Urothelium cell line (cell line): Measurements from ENCODE around the gene CPLX1.
A peak's percentile ranks its signal among the peaks of the same experiment; 100 is the strongest.

Experiments
- DNase-seq: peaks from one replicate; pipeline ENCODE4 v3.0.0; 2011; ENCODE audit warnings: low spot score, mixed read lengths
- FAIRE-seq: peaks from 2 replicates; lab custom pipeline; 2011; peaks lifted over from hg19 to GRCh38; lab: Jason Lieb, UNC

Gene CPLX1

DNA sequence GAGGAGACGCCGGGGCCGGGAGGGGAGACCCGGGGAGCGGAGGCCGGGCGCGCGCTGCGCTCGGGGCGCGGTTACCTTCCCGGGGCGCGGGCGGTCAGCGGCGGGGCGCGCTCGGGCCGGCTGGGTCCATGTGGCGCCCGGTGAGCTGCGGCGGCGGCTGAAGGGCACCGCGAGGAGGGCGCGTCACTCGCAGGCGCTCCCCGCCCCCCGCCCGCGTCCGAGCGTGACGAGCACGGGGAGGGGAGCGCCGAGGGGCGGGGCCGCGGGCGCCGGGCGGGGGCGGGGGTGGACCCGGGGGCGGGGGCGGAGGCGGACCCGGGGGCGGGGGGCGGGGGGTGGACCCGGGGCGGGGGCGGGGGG lies at the start of gene CPLX1:
Gene CPLX1, minus strand, starts transcription at position 159 of the 360 bp plus-strand sequence. CDS start 1,607 bp downstream, outside the sequence.
- DNase-seq (peak; percentile 69), FAIRE-seq (no peak)

DNA sequence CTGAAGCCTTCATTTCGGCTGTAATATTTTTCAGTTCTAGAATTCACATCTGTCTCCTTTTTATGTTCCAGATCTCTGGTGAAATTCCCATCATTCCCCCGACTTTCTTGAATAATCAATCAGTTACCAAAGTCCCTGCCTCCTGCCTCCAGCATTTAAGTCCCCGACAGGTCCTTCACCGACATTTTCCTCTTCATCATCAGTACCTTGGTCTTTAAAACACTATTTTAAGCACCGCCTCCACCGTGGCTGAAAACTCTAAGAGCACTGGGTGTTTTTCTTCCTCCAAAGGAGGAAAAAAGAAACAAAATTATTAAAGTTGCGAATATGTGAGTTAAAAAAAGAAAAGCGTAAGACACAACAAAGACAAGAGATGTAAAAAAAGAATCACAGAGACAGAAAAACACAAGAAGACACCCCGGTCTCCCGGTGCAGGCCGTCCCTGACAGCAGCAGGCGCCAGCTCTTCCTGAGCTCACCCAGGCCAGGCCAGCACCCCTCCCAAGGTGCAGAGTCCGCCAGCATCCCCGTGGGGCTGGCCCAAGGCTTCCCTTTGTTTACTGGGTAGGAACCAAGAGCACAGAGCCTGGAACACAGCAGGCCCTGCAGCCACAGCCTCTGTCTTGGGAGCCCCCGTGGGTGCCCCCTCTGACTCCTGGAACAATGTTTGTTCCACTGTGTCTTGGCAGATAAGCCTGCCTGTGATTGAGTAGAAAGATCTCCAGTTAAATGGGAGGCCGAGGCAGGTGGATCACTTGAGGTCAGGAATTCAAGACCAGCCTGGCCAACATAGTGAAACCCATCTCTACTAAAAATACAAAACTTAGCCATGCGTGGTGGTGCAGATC lies 49.3 kb upstream of the CPLX1 start:
- DNase-seq (no peak), FAIRE-seq (no peak)

DNA sequence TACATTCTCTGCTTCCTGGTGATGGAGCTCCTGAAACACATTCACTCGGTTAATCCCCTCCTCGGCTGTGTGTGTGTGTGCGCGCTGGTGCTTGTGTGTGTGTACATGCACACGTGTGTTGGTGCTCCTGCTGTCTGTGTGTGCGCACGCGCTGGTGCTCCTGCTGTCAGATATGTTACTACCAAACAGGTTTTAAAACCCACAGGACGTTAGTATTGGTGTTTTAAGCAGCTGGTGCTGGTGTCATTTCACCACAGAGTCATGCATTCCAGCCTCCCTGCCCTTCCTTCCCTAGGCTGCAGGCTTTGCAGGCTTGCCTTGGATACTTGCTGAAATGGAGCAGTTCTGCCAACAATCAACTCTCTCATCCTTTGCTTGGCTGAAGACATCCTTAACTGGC lies 48.1 kb upstream of the CPLX1 start:
- FAIRE-seq = no peak

DNA sequence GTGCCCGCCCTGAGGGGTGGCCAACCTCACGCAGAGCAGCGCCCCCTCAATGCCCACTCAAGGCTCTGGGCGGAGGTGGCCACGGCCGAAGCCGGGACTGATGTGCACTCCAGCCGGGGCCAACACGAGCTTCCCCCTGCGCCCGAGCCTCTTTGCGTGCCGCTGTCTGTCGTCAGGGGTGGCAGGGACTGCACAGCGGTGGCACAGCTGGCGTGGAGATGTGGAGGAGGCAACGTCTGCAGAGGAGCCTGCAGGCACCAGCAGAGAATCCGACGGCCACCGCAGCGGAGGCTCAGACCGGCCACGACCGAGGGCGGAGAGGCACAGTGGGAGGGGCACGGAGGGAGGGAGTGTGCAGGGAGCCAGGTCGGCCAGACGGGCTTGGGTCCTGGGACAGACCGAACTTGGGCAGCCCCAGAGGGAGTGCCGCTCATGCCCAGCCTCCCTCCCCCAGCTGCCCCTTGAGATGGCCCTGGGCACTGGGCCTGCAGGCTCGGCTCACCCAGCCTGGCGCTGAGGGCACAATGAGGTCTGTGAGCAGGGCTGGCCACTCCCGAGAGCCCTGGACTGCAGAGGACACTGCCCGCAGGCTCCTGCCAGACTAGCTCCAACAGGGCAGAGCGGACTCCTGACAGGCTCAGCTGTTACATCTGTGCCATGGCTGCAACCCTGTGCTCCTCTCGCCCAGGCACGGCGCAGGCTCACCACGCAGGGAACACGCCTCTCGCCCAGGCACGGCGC lies 46.5 kb upstream of the CPLX1 start:
- FAIRE-seq = no peak
- DNase-seq = no peak

More for the DNA sequence above, 48.1 kb upstream of the CPLX1 start:
- no peak for DNase-seq

DNA sequence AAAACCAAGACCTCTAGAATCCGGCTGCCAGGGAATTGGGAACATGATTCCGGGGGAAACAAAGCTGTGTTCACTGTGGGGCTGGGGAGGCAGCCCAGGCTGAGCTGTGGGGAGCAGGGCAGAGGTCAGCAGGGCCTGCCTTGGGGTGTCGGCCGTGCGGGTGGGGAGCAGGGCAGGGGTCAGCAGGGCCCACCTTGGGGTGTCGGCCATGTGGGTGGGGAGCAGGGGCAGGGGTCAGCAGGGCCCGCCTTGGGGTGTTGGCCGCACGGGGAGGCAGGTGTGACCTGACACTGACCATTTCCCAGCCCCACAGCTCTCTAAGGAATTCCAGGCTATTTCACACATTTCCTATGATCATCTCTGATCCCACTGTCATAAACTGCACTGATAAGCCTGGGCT lies 45.6 kb upstream of the CPLX1 start:
- no peak for DNase-seq
- FAIRE-seq = no peak

DNA sequence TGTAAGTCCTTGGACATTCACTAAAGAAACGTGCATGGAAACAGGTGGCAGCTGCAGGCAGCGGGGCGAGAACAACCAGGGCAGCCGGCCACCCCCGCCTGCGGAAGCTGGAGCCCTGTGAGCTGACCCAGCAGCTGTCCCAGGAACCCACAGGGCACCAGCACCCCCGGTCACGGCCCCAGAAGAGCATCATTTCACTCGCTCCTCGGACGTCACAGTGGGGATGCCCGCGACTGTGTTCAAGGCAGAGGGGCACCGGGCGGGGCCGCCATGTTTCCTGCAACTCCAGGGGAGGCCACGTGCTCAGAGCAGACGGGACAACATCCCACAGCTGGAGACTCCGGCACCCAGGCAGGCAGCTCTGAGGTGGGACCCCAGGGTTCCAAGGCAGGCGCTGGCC lies 45.0 kb upstream of the CPLX1 start:
- FAIRE-seq (no peak), DNase-seq (no peak)

DNA sequence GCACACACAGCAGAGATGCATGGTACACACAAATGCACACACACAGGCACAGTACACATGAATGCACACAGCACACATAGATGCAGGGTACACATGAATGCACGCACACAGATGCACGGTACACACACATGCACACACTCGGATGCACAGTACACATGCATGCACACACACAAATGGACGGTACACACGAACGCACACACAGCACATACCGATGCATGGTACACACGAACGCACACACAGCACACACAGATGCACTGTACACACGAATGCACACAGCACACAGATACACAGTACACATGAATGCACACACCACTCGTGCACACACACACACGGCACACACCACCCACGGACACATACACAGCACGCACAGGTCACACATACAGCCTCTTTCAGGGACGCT lies 43.8 kb upstream of the CPLX1 start:
- peak; percentile 17 for FAIRE-seq
- no peak for DNase-seq

DNA sequence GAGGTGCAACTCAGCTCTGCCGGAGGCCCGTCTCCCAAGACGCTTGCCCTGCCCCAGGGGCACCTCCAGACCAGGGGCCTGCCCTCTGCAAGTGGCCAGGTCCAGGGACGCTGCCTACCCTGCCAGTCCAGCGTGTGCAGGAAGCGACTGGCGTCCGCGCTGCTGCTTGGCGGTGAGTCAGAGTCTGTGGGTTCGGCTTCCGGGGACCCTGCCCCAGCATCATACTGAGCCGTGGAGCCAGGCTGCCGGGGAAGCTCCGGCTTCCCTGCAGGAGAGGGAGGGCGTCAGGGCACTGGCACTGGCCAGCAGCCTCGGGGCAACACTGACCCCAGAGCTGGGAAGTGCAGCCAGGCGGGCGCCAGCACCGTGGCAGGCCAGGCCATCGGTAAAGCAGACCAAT lies 42.5 kb upstream of the CPLX1 start:
- DNase-seq (no peak), FAIRE-seq (no peak)

DNA sequence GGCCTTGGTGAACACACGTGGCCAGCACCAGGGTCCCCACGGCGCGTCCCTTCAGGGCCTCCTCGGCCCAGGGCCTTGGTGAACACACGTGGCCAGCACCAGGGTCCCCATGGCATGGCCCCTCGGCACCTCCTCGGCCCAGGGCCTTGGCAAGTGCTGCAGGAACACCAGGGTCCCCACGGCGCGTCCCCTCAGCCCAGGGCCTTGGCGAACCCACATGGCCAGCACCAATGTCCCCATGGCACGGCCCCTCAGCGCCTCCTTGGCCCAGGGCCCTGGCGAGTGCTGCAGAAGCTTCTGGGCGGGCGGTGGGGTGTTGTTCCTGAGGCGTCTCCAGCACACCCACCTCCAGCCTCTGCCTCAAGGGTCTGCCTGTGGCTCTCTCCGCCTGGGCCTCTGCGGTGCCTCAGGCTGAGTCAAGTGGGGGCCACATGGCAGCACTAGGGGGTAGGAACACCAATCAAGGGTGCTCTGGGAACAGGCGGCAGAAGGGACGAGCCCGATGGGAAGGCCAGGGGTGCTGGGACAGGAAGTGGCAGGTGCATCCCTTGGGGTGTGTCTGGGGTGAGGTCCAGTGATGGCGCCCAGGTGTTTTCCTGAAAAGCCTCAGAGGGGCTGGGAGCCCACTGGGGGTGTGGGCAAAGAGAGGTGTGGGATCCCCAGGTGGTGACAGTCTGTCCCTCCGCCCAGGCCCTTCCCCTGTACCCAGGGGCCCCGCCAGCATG lies 41.8 kb upstream of the CPLX1 start:
- DNase-seq (no peak), FAIRE-seq (no peak)

DNA sequence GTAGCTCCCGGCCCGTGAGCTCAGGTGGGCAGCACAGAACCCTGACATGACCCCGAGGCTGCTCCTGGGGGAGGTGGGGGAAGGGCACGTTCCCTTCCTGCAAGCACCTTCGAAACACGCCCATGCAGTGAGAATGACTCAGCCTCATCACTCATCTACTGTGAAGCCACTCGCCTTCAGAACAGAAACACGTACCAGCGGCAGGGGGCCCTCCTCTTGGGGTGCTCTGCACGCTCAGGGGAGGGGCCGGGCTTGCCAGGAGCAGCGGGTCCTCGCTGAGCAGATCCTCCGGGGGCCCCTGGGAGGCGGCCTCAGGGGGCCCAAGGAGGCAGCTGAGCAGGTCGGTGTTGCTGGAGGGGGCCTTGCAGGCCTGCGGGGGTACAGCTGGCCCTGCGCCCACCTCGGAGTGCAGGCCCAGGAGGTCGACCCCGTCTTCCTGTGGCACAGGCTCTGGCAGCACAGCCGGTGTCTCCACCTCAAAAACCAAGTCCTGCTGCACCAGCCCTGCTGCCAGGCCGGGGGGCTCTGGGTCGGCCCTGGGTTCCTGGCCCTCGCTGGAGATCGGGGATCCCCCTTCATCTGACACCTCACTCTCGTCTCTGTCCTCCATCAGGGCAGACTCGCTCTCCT lies 40.9 kb upstream of the CPLX1 start:
- no peak for FAIRE-seq
- no peak for DNase-seq

DNA sequence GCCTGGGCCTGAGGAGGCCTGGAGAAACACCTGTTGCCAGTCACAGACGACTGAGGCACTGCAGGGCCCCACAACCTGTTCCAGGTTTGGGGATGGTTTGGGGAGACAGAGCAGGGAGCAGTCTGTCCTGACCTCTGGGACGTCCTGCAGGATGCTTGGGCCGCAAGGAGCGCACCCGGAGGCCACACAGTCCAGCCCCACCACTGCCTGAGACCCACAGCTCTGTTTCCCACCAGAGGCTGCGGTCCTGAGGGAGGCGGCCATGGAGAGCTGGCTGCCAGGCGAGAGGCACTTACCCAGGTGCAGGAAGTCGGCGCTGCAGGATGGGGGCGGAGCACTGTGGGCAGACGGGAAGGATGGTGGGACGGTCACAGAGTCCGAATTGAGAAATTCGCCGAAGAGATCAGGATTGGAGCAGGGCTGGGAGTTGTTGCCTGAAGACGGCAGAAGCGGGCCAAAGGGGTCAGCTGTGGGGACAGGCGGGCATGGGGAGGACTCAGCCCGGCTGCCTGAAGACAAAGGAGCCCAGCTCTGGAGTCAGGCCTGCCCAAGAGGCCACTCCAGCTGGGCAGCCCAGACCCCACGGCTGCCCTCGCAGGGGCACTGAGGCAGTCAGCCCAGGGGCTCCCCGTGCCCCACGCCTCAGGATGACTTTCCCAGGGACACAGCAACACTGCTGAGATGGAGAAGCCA lies 40.3 kb upstream of the CPLX1 start:
- no peak for DNase-seq
- no peak for FAIRE-seq

DNA sequence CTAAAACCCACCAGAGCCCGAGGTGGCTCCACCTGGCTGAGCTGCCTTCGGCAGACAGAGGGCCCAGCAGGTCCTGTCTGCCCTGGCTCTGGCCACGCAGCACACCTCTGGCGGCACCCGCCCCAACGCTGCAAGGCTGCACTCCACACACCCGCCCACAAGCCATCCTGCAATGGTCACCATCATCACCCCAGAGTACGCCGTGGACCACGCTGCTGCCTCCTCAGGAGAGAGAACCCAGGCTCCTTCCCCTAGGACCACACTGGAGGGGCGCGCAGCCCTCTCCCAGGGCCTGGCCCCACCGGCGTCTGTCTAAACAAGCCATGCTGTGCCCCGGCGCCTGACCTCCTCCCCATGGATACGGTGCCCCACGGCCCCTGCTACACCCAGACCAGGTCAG lies 39.6 kb upstream of the CPLX1 start:
- FAIRE-seq (no peak), DNase-seq (no peak)

DNA sequence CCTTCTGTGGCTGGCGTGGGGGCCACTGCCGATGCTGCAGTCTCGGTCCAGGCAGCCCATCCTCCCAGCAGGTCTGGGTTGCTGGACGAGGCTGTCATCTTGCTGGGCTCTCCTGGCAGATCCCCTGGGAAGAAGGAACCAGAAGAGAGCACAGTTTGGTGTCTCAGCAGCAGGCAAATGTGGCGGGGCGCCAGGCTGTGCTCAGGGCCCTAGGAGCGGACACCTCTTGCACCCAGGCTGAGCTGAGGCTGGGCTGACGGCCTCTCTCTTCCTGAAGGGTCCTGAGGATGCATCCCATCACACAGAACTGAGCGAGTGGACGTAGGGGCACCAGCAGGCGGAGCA lies 39.2 kb upstream of the CPLX1 start:
- DNase-seq (no peak), FAIRE-seq (no peak)

DNA sequence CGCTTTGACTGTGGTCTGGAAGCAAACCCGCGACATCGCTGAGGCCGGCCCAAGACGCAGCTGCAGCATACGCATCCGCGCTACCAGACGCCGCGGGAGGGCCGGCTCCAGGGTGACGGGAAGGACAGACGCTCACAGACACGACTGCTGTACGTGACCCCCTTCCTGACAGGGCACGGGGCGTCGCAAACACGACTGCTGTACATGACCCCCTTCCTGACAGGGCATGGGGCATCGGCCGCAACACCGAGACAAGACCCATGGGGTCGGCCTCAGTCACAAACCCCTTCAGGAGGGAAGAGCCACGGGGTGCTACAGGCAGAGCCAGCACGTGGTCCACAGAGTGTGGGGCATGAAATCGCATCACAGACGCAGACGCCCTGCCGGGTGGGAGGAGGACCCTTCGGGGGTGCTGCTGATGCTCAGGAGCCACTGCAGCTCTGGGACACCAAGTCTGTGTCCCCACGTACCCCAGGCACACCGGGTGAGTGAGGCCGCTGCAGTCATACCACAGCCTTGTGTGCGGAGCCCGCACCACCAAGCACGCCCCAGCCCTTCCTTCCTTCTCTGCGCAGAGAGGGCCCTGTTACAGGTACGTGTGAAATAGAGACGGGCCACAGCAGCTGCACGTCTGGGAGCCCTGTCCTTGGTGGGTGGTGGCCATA lies 38.7 kb upstream of the CPLX1 start:
- DNase-seq = no peak
- FAIRE-seq = no peak

DNA sequence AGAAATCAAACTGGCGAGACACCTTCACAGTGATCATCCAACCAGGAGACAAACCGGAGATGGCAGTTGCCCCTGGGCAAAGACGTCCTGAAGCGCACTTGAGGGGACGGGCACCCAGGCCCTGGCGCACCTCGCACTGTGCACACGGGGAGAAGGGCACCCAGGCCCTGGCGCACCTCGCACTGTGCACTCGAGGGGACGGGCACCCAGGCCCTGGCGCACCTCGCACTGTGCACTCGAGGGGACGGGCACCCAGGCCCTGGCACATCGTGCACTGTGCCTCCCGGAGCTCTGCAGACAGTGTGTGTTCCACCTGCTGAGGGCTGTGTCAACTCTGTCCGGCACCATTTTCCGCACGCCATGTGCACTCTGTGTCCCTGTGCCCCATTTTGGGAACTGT lies 34.6 kb upstream of the CPLX1 start:
- DNase-seq (no peak), FAIRE-seq (no peak)

DNA sequence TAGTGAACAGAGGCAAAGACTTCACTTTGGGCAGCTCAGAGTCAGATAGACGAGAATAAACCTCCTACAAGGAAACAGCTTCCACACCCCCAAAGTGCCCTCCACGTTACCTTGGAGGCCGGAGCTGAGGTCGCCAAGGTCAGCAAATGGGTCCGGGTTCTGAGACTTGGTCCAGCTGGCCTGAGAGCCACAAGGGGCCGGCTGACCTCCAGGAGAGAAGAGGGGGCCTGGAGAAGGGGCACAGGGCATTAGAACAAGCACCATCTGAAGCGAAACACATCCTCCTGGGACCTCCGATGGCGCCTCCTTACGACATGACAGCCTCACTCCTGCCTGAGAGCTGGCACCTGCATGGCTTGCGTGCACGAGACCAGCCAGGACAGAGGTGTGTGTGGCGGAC lies 33.6 kb upstream of the CPLX1 start:
- FAIRE-seq = no peak

DNA sequence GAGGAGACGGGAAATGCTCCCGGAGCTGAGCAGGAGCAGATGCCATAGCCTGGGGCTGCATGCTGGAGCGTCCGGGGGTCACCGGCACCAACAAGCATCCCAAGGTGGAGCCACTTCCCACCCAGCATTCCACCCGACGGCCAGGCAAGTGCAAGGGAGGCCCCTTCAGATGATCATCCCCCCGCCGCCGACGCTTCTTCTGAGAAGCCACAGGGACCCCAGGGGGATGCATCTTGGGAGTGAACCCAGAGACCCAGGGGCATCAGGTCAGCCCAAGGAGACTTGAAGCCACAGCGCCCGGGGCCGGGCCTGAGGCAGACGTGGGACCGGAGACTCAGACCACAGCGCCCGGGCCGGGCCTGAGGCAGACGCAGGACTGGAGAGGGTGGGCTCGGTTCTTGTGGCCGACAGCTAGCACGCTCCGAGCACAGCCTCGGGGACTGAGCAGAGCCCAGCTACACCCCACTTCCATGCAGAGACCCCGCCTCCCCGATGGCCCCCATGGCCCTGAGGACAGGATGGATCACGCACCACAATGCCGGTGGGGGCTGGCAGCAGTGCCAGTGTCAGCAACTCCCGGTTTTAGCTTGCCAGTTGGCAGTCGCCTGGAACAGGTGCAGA lies 33.0 kb upstream of the CPLX1 start:
- DNase-seq (no peak), FAIRE-seq (no peak)

More for the DNA sequence above, 33.6 kb upstream of the CPLX1 start:
- DNase-seq = no peak

DNA sequence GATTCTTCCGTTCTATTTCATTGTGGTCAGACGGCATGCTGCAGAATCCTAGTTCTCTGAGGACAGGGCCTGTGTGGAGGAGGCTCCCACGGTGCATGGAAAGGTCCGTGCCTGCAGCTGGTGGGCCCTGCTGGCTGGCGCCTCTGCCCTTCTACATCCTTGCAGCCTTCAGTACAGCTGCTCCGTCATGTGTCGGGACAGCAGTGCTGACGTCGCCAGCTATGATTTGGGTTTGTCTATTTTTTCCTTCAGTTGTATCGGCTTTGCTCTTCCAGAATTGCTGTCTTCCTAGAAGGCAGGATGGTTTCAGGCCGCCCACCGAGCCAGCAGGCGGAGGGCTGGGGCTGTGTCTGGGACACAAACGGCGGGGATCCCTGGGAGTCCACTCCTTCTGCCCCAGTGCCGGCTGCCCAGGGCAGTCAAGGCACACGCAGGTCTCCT lies 32.1 kb upstream of the CPLX1 start:
- no peak for FAIRE-seq

DNA sequence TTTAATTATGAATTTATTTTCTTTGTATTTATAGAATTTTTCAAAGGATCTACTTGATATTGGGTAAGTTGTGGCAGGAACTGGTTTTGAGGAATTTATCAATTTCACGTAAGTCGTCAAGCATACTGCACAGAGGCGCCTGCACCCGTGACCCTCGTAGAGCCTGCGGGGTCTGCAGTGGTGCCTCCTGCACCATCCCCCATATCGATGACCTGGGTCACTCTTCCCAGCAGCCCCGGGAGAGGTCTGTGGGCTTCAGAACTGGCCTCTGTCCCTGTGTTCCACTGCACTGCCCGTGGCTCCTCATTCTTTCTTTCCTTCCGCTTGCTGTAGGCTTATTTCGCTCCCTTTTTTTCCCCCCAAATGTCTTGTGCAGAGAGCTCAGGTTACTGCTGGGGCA lies 31.5 kb upstream of the CPLX1 start:
- FAIRE-seq = no peak
- DNase-seq = no peak

More for the DNA sequence above, 32.1 kb upstream of the CPLX1 start:
- no peak for DNase-seq
